ENCODE data around the gene TMEM72. TPM values are rescaled to one million over a fixed set of nuclear protein-coding genes. Genes with fewer than 3 reads are reported as not detected.
A peak's percentile ranks its signal among the peaks of the same experiment; 100 is the strongest.

The TMEM72 gene
- total RNA-seq, 1 experiment from 2014 or later = not detected

GRCh38 chr10:44878706-44879530, 32.2 kb upstream of the TMEM72 start:
- peak; percentile 28 for DNase-seq
- Histone ChIP-seq H3K36me3 (ENCODE audit: low read depth, low read length) (no peaks in the 10 kb centered on the region), H3K4me3 (ENCODE audit: low read length) (no peak overlapping the region), H3K9me3 (ENCODE audit: low read length) (no peaks in the 10 kb centered on the region), H2AFZ (ENCODE audit: low read length) (no peak overlapping the region), H3K27me3 (ENCODE audit: low read length) (peaks cover 79% of the 10 kb centered on the region), H4K20me1 (ENCODE audit: low read length) (no peaks in the 10 kb centered on the region), H3K9me2 (replicated peaks; ENCODE audit: low read length) (no peaks in the 10 kb centered on the region), H3K9ac (ENCODE audit: low read length) (no peak overlapping the region), H3K27ac (ENCODE audit: low read length) (no peak overlapping the region), H3F3A (ENCODE audit: low read length, unreplicated experiment) (no peaks in the 10 kb centered on the region), H3K4me1 (ENCODE audit: insufficient read depth, low read length) (no peaks in the 10 kb centered on the region), H3K4me2 (ENCODE audit: low read length) (no peak overlapping the region), H3K79me2 (ENCODE audit: low read length) (no peaks in the 10 kb centered on the region)
- intact Hi-C loops (cut with micrococcal nuclease) = no loop called here
- BruUV-seq (replicated peaks) = no TSS peak
- ChIA-PET CTCF (no interaction called here), POLR2A (ENCODE audit: unreplicated experiment) (no interaction called here)
- no peak for TF ChIP-seq EZH2 (IDR thresholded peaks at IDR 0.05; ENCODE audit: low read length, unreplicated experiment)
- TF ChIP-seq CTCF (conservative IDR thresholded peaks at IDR 0.05; ENCODE audit: low read depth, low read length) = no peak
- TF ChIP-seq EZH2phosphoT487 (IDR thresholded peaks at IDR 0.05; ENCODE audit: borderline replicate concordance, low read length) = no peak
- ATAC-seq = peak; percentile 29; the same call in 1 of the 2 replicates

DNA sequence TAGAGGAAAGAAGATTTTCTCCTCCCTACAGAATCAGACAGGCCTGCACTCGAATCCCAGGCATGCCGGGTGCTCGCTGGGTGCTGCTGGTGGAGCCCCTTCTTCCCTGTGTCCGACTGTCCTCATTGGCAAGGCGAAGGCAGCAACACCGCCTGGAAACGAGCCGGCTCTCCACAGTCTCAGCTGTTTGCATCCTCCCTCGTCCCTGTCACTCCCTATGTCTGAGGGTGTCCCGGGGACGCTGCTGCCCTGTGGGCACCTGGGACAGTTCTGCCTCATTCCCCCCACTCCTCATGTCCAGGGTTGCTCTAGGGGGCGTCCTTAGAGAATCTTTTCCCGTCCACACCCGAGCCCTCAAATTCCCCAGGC, 31.6 kb upstream of the TMEM72 start:
- no peak for ATAC-seq
- Histone ChIP-seq H3F3A (ENCODE audit: low read length, unreplicated experiment) (no peaks in the 10 kb centered on the region), H3K9me3 (ENCODE audit: low read length) (no peaks in the 10 kb centered on the region), H2AFZ (ENCODE audit: low read length) (no peak overlapping the region), H3K9ac (ENCODE audit: low read length) (no peak overlapping the region), H3K9me2 (replicated peaks; ENCODE audit: low read length) (no peaks in the 10 kb centered on the region), H4K20me1 (ENCODE audit: low read length) (no peaks in the 10 kb centered on the region), H3K27me3 (ENCODE audit: low read length) (peaks cover 75% of the 10 kb centered on the region), H3K4me2 (ENCODE audit: low read length) (no peak overlapping the region), H3K36me3 (ENCODE audit: low read depth, low read length) (no peaks in the 10 kb centered on the region), H3K4me3 (ENCODE audit: low read length) (no peak overlapping the region), H3K27ac (ENCODE audit: low read length) (no peak overlapping the region), H3K79me2 (ENCODE audit: low read length) (no peaks in the 10 kb centered on the region), H3K4me1 (ENCODE audit: insufficient read depth, low read length) (no peaks in the 10 kb centered on the region)
- intact Hi-C loops (cut with micrococcal nuclease) = no loop called here
- ChIA-PET CTCF (no interaction called here), POLR2A (ENCODE audit: unreplicated experiment) (no interaction called here)
- no TSS peak for BruUV-seq (replicated peaks)
- TF ChIP-seq EZH2phosphoT487 (IDR thresholded peaks at IDR 0.05; ENCODE audit: borderline replicate concordance, low read length) (no peak), EZH2 (IDR thresholded peaks at IDR 0.05; ENCODE audit: low read length, unreplicated experiment) (no peak), CTCF (conservative IDR thresholded peaks at IDR 0.05; ENCODE audit: low read depth, low read length) (no peak)
- DNase-seq = no peak

DNA sequence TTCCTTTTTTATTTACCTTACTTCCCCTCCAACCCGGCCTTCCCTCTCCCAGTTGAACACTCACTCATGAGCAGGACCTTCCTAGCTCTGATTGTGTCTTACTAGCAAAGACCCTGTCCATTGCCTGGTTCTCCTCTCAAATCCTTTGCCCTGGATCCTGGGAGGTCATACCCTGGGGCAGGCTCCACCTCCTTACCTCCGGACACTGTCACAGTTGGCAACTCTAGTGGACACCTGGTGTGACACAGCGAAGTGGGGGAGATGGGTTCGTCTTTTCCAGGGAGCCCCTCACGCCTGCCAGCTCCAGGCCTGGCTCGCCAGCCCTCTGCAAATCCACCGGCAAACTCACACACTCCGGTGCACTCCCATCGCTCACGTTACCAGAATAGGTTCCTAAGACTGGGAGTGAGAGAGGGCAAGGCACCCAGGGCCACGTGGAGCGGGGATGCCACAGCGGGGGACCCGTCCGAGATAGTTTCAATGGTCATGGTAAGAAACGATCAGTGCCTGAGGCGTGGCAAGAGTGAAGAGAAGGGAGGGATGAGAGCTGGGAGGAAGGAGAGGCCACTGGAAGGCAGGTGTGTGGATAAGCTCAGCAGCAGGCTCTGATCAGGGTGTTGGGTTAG, 30.9 kb upstream of the TMEM72 start:
- H3K4me1 ChIP-seq (ENCODE audit: insufficient read depth, low read length) = no peaks in the 10 kb centered on the region
- no peaks in the 10 kb centered on the region for H3K79me2 ChIP-seq (ENCODE audit: low read length)
- no peak overlapping the region for H2AFZ ChIP-seq (ENCODE audit: low read length)
- CTCF ChIA-PET = no interaction called here
- intact Hi-C loops (cut with micrococcal nuclease) = no loop called here
- peaks cover 74% of the 10 kb centered on the region for H3K27me3 ChIP-seq (ENCODE audit: low read length)
- TF ChIP-seq EZH2phosphoT487 (IDR thresholded peaks at IDR 0.05; ENCODE audit: borderline replicate concordance, low read length) (no peak), EZH2 (IDR thresholded peaks at IDR 0.05; ENCODE audit: low read length, unreplicated experiment) (no peak), CTCF (conservative IDR thresholded peaks at IDR 0.05; ENCODE audit: low read depth, low read length) (no peak)
- POLR2A ChIA-PET (ENCODE audit: unreplicated experiment) = no interaction called here
- H3K9me3 ChIP-seq (ENCODE audit: low read length) = no peaks in the 10 kb centered on the region
- BruUV-seq (replicated peaks) = no TSS peak
- no peaks in the 10 kb centered on the region for H3K9me2 ChIP-seq (replicated peaks; ENCODE audit: low read length)
- no peaks in the 10 kb centered on the region for H4K20me1 ChIP-seq (ENCODE audit: low read length)
- no peak overlapping the region for H3K9ac ChIP-seq (ENCODE audit: low read length)
- ATAC-seq = no peak
- no peaks in the 10 kb centered on the region for H3K36me3 ChIP-seq (ENCODE audit: low read depth, low read length)
- H3F3A ChIP-seq (ENCODE audit: low read length, unreplicated experiment) = no peaks in the 10 kb centered on the region
- H3K4me2 ChIP-seq (ENCODE audit: low read length) = no peak overlapping the region
- no peak overlapping the region for H3K27ac ChIP-seq (ENCODE audit: low read length)
- no peak for DNase-seq
- no peak overlapping the region for H3K4me3 ChIP-seq (ENCODE audit: low read length)

All from PC-3 (cell line).